B cell (primary cell): ENCODE measurements around the gene GULP1. TPM values are rescaled to one million over a fixed set of nuclear protein-coding genes. Genes with fewer than 3 reads are reported as not detected.

Source experiments
- ATAC-seq: fragments of 200-7000 bp; cut with Tn5 transposase; one replicate; pipeline ENCODE4 v1.10.0; 2021; ENCODE audit warnings: low read depth, mild to moderate bottlenecking, moderate number of reproducible peaks, moderate library complexity
- CTCF ChIA-PET: fragments of 350-600 bp; sonication (Branson Sonifier 250); formaldehyde crosslinking; loops from one replicate; lab custom pipeline; 2021; ENCODE audit warnings: antibody characterized with exemption, inconsistent platforms; lab: Charles Lee
- POLR2A ChIA-PET: fragments of 350-600 bp; sonication (Branson Sonifier 250); formaldehyde crosslinking; loops from one replicate; lab custom pipeline; 2021; ENCODE audit warnings: antibody characterized with exemption; lab: Charles Lee
- DNase-seq: peaks from one replicate; pipeline ENCODE4 v3.0.0; 2013
- H2AFZ ChIP-seq: 2 replicates; pipeline ENCODE4 v1.6.1; 2012; ENCODE audit warnings: mild to moderate bottlenecking, low read depth, low read length; ENCODE audit not compliant: insufficient read depth, poor library complexity, severe bottlenecking
- H3K27ac ChIP-seq, 2 donors: 1 replicate in 1 of 2; 2 replicates in 1 of 2; pipeline ENCODE4 v1.5.1; 2012 to 2013; ENCODE audit warnings: low read length in 2 of 2, mild to moderate bottlenecking in 2 of 2, moderate library complexity in 1 of 2
- H3K27me3 ChIP-seq, 4 experiments: fragments of 200-600 bp in 1 of 4; sonication (generic) in 1 of 4; replicated peaks in 1 of 4; 1 replicate in 2 of 4; 2 replicates in 2 of 4; pipeline versions ENCODE4 v1.6.1 to v1.7.0; 2013 to 2016; ENCODE audit warnings: low read length in 3 of 4, mild to moderate bottlenecking in 2 of 4, mixed read lengths in 1 of 4, moderate library complexity in 1 of 4; ENCODE audit not compliant: insufficient read depth in 4 of 4, control insufficient read depth in 3 of 4; ENCODE audit errors: control extremely low read depth in 1 of 4
- H3K36me3 ChIP-seq, 2 experiments: replicated peaks in 1 of 2; 1 replicate in 1 of 2; 2 replicates in 1 of 2; pipeline versions ENCODE4 v1.6.1 to v1.7.1; 2013; ENCODE audit warnings: low read length in 1 of 2; ENCODE audit not compliant: insufficient read depth in 2 of 2, control insufficient read depth in 1 of 2; ENCODE audit errors: control extremely low read depth in 1 of 2, extremely low read depth in 1 of 2
- H3K4me1 ChIP-seq, 2 donors: fragments of 200-600 bp in 1 of 2; sonication (generic) in 1 of 2; 1 replicate in 1 of 2; 2 replicates in 1 of 2; pipeline versions ENCODE4 v1.5.1 to v1.6.1; 2013 to 2017; ENCODE audit warnings: low read length in 2 of 2; ENCODE audit not compliant: control insufficient read depth in 2 of 2, insufficient read depth in 2 of 2
- H3K4me2 ChIP-seq: replicated peaks from 2 replicates; pipeline ENCODE3; 2012; ENCODE audit warnings: mild to moderate bottlenecking, low read depth, low read length; ENCODE audit not compliant: poor library complexity, severe bottlenecking
- H3K4me3 ChIP-seq, 5 experiments: fragments of 200-600 bp in 1 of 5; sonication (generic) in 1 of 5; 1 replicate in 3 of 5; 2 replicates in 2 of 5; pipeline versions ENCODE4 v1.5.1 to v1.7.0; 2011 to 2016; ENCODE audit warnings: low read length in 4 of 5, mild to moderate bottlenecking in 4 of 5, low read depth in 2 of 5, control low read depth in 1 of 5, moderate library complexity in 1 of 5; ENCODE audit not compliant: insufficient read depth in 1 of 5; ENCODE audit errors: control extremely low read depth in 1 of 5, extremely low read depth in 1 of 5
- H3K79me2 ChIP-seq: fragments of 200-600 bp; sonication (generic); one replicate; pipeline ENCODE4 v1.6.0; 2016; ENCODE audit warnings: low read length; ENCODE audit not compliant: control insufficient read depth, insufficient read depth
- H3K9ac ChIP-seq: fragments of 200-600 bp; sonication (generic); 2 replicates; pipeline ENCODE4 v1.6.1; 2017; ENCODE audit warnings: mild to moderate bottlenecking, low read length, moderate library complexity
- H3K9me3 ChIP-seq, 3 donors: one replicate each; pipeline versions ENCODE4 v1.6.1 to v1.7.1; 2013; ENCODE audit warnings: low read length in 2 of 3; ENCODE audit not compliant: control insufficient read depth in 2 of 3, insufficient read depth in 1 of 3; ENCODE audit errors: control extremely low read depth in 1 of 3
- H4K20me1 ChIP-seq: 2 replicates; pipeline ENCODE4 v1.6.0; 2012; ENCODE audit warnings: mild to moderate bottlenecking, low read length; ENCODE audit not compliant: insufficient read depth, control insufficient read depth, poor library complexity, severe bottlenecking
- H3K27ac Mint-ChIP-seq: one replicate; pipeline ENCODE4 v1.8.0; 2021; ENCODE audit warnings: mixed read lengths
- H3K27me3 Mint-ChIP-seq: one replicate; pipeline ENCODE4 v1.8.0; 2021; ENCODE audit warnings: mixed read lengths
- H3K4me1 Mint-ChIP-seq: one replicate; pipeline ENCODE4 v1.8.0; 2021; ENCODE audit warnings: mixed read lengths
- H3K4me3 Mint-ChIP-seq: one replicate; pipeline ENCODE4 v1.8.0; 2021; ENCODE audit warnings: mixed read lengths
- H3K9me3 Mint-ChIP-seq: one replicate; pipeline ENCODE4 v1.8.0; 2022; ENCODE audit warnings: mixed read lengths; ENCODE audit not compliant: insufficient read depth
- CTCF ChIP-seq: fragments of 200-600 bp; IDR thresholded peaks from one replicate; pipeline ENCODE4 v1.8.0; 2022; ENCODE audit warnings: antibody characterized with exemption, mild to moderate bottlenecking
- EZH2 ChIP-seq: IDR thresholded peaks from 2 replicates; pipeline ENCODE4 v1.6.1; 2012; ENCODE audit warnings: borderline replicate concordance, low read depth, mild to moderate bottlenecking, moderate library complexity, low read length; ENCODE audit not compliant: insufficient read depth, poor library complexity, severe bottlenecking
- WGBS: methylation state at CpG from one replicate; pipeline ENCODE4 v1.1.5; 2013; ENCODE audit warnings: missing lambda C conversion rate; ENCODE audit not compliant: insufficient coverage; 5-methylcytosine and 5-hydroxymethylcytosine counted together
- intact Hi-C: fragments of 100-400 bp; cut with micrococcal nuclease; formaldehyde crosslinking; loops from one replicate; pipeline ENCODE4 v1.10.0; 2022
- polyA plus RNA-seq: library from polyadenylated mRNA; depleted of rRNA; stranded (reverse); fragments of >200 nt; gene quantifications from 2 replicates; pipeline ENCODE4 v1.2.3, GENCODE V29; 2012
- total RNA-seq, 2 donors: library from RNA; stranded (reverse); fragments of 120-200 nt in 1 of 2; gene quantifications; 1 replicate in 1 of 2; 2 replicates in 1 of 2; pipeline versions ENCODE4 v1.2.3 to v1.2.4, GENCODE V29; 2013 to 2022

GULP1 gene
- total and polyA plus RNA-seq, 2 donors (not counting 1 experiment from before 2014, with no cell fraction given) = not detected

GRCh38 chr2:188316342-188316741 is 24.7 kb downstream of the GULP1 start:
- ATAC-seq = no peak
- no peaks in the 10 kb centered on the region for H3K36me3 ChIP-seq
- ChIA-PET CTCF (no interaction called here), POLR2A (no interaction called here)
- no peak for TF ChIP-seq CTCF
- no peak for TF ChIP-seq EZH2
- H2AFZ ChIP-seq = no peak overlapping the region
- H3K27ac ChIP-seq = no peak overlapping the region
- H4K20me1 ChIP-seq = no peaks in the 10 kb centered on the region
- Mint-ChIP-seq H3K27me3 (no peaks in the 10 kb centered on the region), H3K9me3 (peaks cover 4% of the 10 kb centered on the region), H3K4me1 (no peaks in the 10 kb centered on the region), H3K4me3 (no peak overlapping the region), H3K27ac (no peak overlapping the region)
- intact Hi-C loops = no loop called here
- WGBS = 75% methylated on average over 1 of the region's 1 CpG
- H3K9me3 ChIP-seq = no peaks in the 10 kb centered on the region
- no peaks in the 10 kb centered on the region for H3K79me2 ChIP-seq
- no peak overlapping the region for H3K4me3 ChIP-seq
- H3K27me3 ChIP-seq = no peaks in the 10 kb centered on the region
- no peak overlapping the region for H3K4me2 ChIP-seq
- no peak for DNase-seq
- no peak overlapping the region for H3K9ac ChIP-seq
- no peaks in the 10 kb centered on the region for H3K4me1 ChIP-seq

GRCh38 chr2:188316791-188317423 is 25.2 kb downstream of the GULP1 start:
- no peak overlapping the region for H3K4me3 Mint-ChIP-seq
- H3K4me1 Mint-ChIP-seq = no peaks in the 10 kb centered on the region
- H3K4me3 ChIP-seq = no peak overlapping the region
- no peak for ATAC-seq
- no peak overlapping the region for H2AFZ ChIP-seq
- DNase-seq = no peak
- no peaks in the 10 kb centered on the region for H3K36me3 ChIP-seq
- no peak overlapping the region for H3K9ac ChIP-seq
- H4K20me1 ChIP-seq = no peaks in the 10 kb centered on the region
- H3K79me2 ChIP-seq = no peaks in the 10 kb centered on the region
- no peaks in the 10 kb centered on the region for H3K27me3 Mint-ChIP-seq
- no peak overlapping the region for H3K27ac Mint-ChIP-seq
- no peaks in the 10 kb centered on the region for H3K27me3 ChIP-seq
- POLR2A ChIA-PET = no interaction called here
- peaks cover 4% of the 10 kb centered on the region for H3K9me3 Mint-ChIP-seq
- H3K4me2 ChIP-seq = no peak overlapping the region
- TF ChIP-seq EZH2 (no peak), CTCF (no peak)
- no peak overlapping the region for H3K27ac ChIP-seq
- no peaks in the 10 kb centered on the region for H3K9me3 ChIP-seq
- CTCF ChIA-PET = no interaction called here
- WGBS = no CpG with 5 or more reads among the region's 4 CpGs
- no peaks in the 10 kb centered on the region for H3K4me1 ChIP-seq
- intact Hi-C loops = no loop called here
